GM19467 (cell line): ENCODE results near the gene GGTA1.
"Not testable (repeated sequence)": the region's sequence is repeated elsewhere in the genome, so short reads cannot be mapped to it uniquely, and the experiment has no call there.

Source experiments
- ATAC-seq: cut with Tn5 transposase; IDR thresholded peaks from one replicate; pipeline ENCODE4 v1.9.1; 2021; ENCODE audit warnings: mild to moderate bottlenecking, moderate library complexity; ENCODE audit not compliant: unreplicated experiment

GGTA1 gene

DNA sequence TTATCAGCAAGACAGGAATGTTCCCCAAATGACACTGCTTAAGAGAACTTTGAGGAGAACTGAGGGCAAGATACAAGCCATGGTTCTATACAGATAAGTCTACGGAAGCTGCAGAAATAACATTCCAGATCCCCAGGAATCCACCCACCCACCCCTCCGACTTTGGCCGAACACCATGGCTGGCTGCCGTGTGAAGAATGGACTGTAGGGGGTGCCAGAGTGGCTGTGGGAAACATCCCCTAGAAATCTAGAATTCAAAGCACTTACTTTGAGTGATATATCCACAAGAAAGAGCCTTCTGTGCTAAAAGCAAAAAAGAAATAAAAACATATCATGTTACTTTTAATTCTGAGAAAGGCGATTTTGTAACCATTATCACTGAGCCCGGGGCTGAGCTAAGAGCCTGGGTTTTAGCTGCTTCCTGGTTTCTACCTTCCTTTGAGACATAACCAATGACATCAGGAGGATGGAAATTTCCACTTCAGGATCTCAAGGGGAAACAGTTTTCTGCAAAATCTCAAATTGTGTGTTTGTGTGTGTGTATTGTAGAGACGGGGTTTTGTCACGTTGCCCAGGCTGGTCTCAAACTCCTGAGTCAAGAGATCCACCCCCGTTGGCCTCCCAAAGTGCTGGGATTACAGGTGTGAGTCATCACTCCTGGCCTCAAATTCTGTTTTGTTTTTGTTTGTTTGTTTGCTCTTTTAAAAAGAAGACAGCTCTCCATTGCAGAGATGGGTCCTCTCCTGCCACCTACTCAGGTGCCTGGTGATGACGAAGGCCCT is 36.4 kb downstream of the GGTA1 start:
- no peak for ATAC-seq

DNA sequence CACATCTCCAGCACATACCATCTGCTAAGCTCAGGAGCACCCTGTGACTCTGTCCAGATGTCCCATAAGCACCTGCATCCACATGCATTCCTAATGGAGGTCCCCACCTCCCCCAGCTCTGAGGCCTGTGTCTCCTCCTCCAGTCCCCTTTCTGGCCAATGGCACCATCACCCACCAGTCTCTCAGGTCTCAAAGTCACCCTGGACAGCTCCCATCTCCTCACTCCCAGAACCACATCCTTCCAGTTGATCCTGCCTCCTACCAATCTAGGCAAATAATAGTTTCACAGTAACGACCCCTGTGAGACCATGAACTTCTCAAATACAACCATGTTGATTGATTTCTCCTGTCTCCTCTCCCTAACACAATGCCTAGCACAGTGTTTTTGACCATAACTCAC is 40.1 kb downstream of the GGTA1 start:
- ATAC-seq = no peak

DNA sequence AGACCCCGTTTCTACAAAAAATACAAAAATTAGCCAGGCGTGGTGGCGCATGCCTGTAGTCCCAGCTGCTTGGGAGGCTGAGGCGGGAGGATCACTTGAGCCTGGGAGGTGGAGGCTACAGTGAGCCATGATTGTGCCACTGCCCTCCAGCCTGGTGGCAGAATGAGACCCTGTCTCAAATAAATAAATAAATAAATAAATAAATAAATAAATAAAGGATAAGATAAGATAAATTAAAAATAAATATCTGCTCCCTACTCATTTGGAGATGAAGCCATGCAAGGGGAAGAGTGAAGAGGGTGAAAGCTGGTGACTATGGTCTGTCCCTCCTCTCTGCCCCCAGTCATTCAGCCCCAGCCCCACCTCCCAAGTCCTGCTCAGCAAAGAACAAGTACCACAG is 41.2 kb downstream of the GGTA1 start:
- not testable (repeated sequence) for ATAC-seq

DNA sequence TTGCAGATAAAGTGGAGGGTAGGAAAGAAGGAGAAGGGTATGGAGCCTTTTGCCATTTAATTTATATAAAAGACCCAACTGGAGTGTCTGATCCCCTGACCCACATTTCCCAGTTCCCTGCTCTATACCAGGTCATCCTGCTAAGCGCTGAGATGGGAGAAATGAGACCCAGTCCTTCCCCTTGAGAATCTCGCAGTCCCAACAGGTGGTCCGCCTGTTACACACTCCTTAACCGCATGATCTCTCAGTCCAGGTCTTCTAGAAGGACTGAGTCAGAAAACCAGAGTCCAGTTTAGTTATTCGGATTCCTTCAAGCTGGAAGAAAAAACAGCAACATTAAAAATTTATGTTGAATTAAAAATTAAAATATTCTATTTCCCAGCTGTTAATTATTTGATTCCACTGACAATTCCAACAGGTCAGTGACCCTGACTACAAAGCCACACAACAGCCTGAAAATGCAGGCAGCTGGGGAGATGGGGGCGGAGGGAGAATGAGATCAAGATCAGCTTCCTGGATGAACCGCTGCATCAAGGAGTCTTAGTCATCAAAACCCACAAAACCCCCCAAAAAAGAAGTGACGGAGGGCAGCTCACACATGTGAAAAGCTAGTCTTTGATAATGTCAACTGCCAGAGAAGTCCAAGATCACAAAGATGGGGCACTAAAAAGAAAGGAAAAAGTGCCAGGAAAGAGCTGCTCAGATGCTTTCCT is 44.0 kb downstream of the GGTA1 start:
- no peak for ATAC-seq

DNA sequence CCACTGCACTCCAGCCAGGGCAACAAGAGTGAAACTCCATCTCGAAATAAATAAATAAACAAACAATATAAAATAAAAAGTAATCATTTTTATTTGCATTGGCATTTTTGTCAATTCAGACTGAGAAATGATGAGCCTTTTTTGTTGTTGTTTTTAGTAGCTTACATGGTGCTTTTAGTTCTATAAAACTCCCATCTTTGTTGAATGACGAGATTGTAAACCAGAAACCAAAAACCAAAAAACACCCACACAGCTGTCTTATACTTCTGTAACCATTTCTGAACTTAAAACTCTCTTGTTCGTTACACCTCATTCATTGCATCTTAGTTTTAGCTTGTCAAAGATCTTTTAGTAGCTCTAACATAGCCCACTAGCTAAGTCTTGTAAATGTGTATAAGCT is 44.7 kb downstream of the GGTA1 start:
- no peak for ATAC-seq

DNA sequence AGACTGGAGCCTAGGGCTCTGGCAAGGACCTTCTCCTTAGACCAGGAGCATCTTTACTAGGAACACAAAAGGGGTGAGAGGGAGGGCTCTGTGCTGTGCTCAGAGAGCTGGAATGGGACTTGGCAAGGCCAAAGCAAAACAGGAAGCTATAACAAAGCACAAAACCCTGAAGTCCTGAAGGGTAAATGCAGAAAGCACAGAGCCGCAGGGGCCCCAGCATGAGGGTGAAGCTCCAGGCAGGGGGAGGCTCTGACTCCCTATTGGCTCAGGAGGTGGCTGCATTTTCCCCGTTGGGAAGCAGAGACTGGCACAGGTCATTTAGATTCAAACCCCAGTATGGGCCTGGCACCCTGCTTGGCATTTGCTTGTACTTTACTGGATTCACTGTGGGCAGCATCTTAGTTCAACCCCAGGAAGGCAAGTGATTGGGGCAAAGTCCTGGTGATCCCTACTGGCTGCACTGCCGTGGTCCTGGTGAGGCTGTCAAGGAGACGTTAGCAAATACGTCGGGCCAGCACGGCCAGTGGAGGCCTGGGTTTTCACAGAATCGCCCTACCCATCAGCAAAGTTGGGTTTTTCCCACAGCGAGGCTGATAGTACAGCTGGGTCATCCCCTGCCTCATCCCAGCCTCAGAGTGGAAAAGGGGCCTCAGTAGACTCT is 46.3 kb downstream of the GGTA1 start:
- ATAC-seq = no peak

DNA sequence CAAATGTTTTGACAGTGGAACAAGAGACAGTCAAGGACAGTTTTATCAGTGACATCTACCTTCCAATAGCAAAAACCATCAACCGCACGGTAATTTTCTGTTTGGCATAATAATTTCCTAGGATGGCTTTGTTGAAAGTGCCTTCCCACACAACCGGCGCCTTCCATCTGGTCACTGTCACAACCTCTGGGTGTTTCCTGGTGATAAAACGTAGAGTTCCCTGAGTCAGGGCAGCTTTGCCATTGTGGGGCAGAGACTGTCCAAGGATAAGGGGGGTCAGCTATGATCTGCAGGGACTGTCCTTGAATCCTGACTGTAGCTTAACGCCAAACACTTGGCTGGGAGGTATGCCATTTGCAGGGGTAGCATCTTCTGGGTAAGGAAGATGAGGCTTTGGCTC is 47.6 kb downstream of the GGTA1 start:
- ATAC-seq = no peak

DNA sequence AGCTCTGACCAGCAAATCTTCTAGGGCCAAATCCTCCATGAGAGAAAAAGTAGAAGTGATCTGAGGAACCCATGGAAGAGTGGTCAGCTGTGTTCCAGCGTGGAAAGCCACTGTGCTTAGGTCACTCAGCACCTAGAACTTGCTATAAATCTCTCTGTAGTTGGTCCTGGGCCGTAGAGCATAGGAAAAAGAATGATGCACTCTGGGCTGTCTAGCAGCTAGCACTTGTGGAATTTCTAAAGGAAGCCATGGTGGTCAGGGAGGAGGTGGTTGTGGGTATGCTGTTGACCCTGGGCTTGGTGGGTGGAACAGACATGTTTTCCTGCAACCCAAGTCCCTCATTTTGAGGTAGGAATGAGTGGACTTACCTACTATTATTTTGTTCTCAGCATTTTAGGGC is 48.1 kb downstream of the GGTA1 start:
- no peak for ATAC-seq

DNA sequence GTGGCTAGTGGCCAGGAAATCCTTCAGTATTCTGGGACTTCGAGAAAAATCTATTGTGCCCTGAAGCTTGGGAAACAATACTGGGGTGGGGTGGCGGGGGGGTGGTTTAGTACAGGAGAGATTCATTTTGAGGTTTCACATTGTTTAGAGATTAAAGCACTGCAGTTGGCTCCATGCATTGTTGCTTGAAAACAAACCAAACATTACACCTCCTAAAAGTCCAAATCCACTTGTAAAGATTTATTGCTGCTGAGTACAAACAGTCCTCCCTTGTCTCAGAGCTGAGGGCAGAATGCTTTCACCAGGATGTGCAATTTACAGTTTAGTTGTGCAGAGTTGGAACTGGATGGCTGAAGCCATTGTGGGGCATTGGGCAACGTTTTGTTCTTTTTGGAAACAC is 49.4 kb downstream of the GGTA1 start:
- no peak for ATAC-seq

DNA sequence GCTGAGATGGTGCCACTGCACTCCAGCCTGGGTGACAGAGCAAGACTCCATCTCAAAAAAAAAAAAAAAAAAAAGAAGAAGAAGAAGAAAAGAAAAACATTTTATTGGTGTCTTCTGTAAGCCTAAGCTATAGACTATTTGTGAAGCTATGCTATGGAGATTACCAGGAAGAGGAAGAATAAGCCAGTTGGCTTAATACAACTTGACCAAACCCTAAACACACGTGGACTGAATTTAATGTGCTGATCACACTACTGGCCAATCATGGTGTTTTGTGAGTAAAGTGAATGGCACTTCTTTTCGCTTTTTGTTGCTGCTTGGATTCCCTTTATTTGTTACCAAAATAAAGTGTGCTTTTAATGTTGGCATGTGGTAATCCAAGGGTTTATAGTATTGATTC is 49.9 kb downstream of the GGTA1 start:
- ATAC-seq = no peak

DNA sequence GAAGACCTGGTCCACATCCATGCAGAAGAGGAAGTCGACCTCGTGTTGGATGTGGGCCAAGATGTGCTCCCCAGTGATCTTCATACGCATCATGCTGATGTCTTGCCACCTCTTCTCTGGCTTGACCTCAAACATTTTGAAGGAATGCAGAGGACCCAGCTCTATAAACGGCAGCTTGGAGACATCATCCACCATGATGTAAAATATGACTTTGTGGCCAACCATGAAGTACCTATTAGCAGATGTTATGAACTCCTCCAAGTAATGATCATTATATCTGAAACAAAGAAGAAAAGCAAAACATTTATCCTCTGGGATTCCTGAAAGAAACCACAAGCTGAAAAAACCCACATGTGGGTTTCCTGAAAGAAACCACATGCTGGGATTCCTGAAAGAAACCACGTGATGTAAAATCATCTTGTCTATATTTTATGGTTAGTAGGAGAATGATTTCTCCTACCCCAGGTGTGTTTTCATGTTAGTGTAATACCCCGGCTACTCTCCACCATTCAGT is 52.3 kb downstream of the GGTA1 start:
- ATAC-seq = no peak

DNA sequence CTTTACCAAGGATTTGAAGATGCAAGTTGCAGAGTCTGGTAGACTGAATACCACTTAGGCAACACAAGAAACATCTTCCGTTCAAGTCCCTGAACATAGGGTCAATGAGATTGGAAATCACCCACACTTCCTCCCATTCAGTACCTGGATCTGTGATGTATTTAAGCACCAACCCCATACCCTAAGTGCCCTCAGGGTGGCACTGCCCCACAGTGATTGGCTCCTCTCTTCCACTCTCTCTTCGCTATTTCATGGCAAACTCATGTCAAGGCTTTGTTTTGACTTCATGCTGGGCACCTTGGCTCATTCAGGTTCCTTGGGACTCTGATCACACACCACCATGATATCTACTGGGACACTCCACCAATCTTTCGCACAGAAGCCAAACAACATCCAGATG is 53.7 kb downstream of the GGTA1 start:
- no peak for ATAC-seq

DNA sequence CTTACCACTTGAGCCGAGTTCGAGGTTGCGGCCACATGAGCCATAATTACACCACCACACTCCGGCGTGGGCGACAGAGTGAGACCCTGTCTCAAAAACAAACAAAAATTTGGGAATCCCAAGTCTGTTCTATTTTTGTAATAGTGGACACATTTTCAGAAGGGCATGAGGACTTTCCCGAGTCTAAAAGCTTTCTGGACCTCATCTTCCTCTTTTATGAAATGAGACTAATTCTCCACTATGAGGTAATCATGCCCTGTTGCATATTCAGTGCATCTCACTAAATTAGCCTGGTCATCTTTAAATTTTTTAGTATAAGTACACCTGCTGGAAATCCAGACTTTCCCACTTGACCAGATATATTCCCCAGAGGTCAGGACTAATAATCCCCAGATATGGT is 55.7 kb downstream of the GGTA1 start:
- ATAC-seq = no peak

DNA sequence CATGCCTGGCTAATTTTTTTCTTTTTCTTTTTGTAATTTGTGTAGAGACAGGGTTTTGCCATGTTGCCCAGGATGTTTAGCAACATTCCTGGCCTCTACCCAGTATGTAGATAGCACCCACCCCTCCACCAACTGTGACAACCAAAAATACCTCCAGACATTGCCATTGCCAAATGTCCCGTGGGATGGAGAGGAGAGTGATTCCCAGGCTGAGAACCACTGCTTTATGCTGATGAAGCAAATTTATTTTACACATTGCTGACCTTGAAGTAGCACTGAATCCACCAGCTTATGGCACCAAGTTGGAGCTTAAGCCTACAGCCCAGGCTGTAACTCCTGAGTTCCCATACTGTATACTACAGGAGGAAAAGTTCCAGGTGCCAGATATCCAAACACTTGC is 58.5 kb downstream of the GGTA1 start:
- ATAC-seq = no peak

DNA sequence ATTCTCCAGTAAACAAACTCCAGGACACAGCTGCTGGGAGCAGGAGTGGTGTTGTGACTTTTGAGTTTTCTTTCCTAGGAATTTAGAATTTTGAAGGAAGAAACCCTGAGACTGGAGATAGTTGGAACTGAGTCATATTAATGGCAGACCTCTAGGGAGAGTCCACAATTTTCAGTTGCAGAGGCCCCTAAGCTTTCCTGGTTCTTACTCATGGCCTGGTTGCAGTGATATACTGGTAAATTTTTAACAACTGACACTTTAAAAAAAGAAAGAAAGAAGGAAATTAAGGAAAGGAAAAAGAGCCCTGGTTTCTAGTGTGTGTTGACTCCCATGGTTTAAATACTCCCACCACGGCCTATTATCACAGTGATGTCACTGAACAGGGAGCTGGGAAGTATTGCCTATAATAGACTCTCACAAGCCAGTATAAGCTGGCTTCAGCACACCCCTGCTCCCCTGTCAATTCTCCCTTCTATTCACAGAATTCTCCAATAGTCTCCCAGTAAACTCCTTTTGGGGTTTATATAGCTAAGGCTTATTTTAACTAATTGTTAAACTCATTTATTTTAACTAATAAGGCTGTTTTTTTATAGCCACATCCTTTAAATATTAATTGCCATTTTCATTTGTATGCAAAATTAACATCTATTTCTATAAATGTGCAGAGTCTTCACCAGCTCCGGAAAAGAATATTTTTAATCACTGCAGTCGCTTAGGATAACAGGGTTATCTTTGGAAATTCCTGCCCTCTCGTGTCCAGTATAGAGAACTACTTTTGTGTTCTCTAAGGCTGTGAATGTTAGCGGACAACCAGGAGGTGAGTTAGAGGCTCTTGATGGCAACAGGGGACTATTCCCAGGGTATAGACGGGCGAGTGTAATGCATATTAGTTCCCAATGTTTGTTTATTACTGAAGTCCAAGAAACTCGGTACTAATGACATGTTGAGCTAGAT is 59.7 kb downstream of the GGTA1 start:
- no peak for ATAC-seq

DNA sequence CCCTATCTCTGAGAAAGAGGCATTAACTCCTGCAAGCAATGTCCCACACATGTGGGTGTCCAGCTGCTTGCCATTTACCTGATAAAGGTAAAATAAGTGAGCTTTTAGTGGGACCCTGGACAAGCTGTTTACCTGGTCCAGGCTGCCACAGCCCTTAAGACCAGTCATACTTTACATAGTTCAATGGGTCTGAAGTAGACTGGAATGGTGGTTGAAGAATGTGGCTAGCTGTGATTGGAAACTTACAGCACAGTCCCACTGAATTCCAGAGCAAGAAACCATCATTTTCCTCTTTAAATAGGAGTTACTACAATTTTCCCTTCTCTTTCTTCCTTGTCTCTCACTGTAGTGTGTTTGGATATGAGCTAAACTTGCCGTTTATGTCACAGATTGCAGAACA is 60.6 kb downstream of the GGTA1 start:
- ATAC-seq = no peak

DNA sequence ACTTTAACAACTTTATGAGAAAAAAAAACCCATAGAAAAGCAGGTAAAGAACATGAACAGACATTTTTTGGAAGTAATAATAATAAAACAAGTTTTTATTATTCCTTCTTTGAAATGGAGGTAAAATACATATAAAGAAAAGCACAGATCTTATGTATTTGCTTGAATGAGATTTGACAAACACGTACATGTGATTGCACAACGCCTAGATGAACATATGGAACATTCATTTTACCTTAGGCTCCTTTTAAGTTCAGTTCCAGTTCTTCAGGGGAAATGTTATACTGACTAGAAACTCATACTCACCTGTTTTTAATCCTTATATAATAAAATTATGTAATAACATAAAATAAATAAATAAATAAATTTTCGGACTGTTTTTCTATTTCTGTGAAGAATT is 61.8 kb downstream of the GGTA1 start:
- ATAC-seq = no peak

DNA sequence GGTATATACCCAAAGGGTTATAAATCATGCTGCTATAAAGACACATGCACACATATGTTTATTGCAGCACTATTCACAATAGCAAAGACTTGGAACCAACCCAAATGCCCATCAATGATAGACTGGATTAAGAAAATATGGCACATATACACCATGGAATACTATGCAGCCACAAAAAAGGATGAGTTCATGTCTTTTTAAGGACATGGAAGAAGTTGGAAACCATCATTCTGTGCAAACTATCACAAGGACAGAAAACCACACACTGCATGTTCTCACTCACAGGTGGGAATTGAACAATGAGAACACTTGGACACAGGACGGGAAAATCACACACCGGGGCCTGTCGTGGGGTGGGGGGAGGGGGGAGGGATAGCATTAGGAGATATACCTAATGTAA is 62.6 kb downstream of the GGTA1 start:
- not testable (repeated sequence) for ATAC-seq

DNA sequence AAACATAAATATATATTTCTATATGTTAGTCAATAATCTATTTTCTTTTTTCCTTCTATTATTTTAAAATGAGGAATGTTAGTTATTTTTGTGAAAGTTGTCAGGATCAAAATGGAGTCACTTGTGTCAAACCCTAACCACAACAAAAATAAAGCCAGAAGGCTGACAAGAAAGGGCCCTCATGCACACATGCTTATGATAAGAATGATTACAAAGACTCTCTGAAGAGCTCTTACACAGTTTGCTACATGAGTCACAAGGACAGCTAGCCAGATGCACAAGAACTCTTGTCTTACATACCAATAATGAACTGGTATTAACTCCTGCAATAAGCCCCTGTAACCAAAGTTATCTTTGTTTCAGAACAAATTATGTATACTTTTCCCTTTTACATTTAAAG is 64.7 kb downstream of the GGTA1 start:
- ATAC-seq = no peak

DNA sequence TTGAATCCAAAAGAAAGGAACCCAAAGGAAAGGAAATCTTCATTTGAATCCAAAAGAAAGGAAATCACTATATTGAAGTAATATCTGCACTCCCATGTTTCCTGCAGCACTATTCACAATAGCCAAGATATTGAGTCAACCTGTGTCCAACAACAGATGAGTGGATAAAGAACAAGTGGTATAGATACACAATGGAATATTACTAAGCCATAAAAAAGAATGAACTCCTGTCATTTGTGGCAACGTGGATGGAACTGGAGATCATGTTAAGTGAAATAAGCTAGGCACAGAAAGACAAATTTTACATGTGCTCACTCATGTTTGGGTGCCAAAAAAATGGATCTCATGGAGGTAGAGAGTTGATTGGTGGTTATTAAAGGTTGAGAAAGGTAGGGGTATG is 71.7 kb downstream of the GGTA1 start:
- ATAC-seq = no peak

DNA sequence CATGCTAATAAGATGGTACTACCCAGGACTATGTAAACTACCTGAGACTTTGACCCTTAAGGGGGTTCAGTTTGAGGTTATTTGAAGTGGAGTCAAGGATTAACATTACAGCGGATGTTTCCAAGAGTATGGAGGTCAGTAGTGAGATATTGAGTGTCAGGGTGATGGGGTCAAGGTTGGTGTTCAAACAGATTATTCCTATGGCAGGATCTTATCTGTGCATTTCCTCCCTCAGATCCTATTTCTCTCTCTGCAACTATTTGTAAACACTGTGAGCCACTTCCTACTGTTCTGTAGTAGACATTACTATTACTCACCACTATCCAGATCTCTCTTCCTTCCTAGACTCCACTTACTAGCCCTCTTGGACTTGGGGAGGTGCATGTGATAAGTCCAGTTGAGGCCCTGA is 75.6 kb downstream of the GGTA1 start:
- no peak for ATAC-seq
